ENCODE data around the gene PPP6R3.
"Not testable (repeated sequence)": the region's sequence is repeated elsewhere in the genome, so short reads cannot be mapped to it uniquely, and the experiment has no call there.

Gene PPP6R3

GRCh38 chr11:68457216-68457897 lies 3.2 kb upstream of the PPP6R3 start:
- Histone ChIP-seq H3K4me1 (ENCODE audit: control insufficient read depth, insufficient read depth, low read length, poor library complexity, severe bottlenecking) (peaks cover 8% of the 10 kb centered on the region), H3K27me3 (replicated peaks; ENCODE audit: control insufficient read depth, insufficient read depth, low read length, poor library complexity, severe bottlenecking) (no peaks in the 10 kb centered on the region), H3K4me3 (ENCODE audit: insufficient read depth, low read depth, low read length, poor library complexity, severe bottlenecking) (no peak overlapping the region), H3K9me3 (ENCODE audit: control insufficient read depth, low read length) (no peaks in the 10 kb centered on the region), H3K27ac (ENCODE audit: insufficient read depth, low read length, poor library complexity, severe bottlenecking) (no peak overlapping the region), H3K36me3 (ENCODE audit: control insufficient read depth, insufficient read depth, low read length) (no peaks in the 10 kb centered on the region)
- DNase-seq: no peak

GRCh38 chr11:68457898-68458249 lies 2.7 kb upstream of the PPP6R3 start:
- Histone ChIP-seq H3K9me3 (ENCODE audit: control insufficient read depth, low read length) (no peaks in the 10 kb centered on the region), H3K4me3 (ENCODE audit: insufficient read depth, low read depth, low read length, poor library complexity, severe bottlenecking) (no peak overlapping the region), H3K27ac (ENCODE audit: insufficient read depth, low read length, poor library complexity, severe bottlenecking) (no peak overlapping the region)

GRCh38 chr11:68458340-68458739 lies 2.2 kb upstream of the PPP6R3 start:
- H3K4me3 ChIP-seq (ENCODE audit: insufficient read depth, low read depth, low read length, poor library complexity, severe bottlenecking); DNase-seq; H3K36me3 ChIP-seq (ENCODE audit: control insufficient read depth, insufficient read depth, low read length); H3K27ac ChIP-seq (ENCODE audit: insufficient read depth, low read length, poor library complexity, severe bottlenecking); H3K4me1 ChIP-seq (ENCODE audit: control insufficient read depth, insufficient read depth, low read length, poor library complexity, severe bottlenecking); H3K27me3 ChIP-seq (replicated peaks; ENCODE audit: control insufficient read depth, insufficient read depth, low read length, poor library complexity, severe bottlenecking); H3K9me3 ChIP-seq (ENCODE audit: control insufficient read depth, low read length): not testable (repeated sequence)

More at GRCh38 chr11:68457898-68458249, 2.7 kb upstream of the PPP6R3 start:
- Histone ChIP-seq H3K4me1 (ENCODE audit: control insufficient read depth, insufficient read depth, low read length, poor library complexity, severe bottlenecking) (peaks cover 8% of the 10 kb centered on the region), H3K27me3 (replicated peaks; ENCODE audit: control insufficient read depth, insufficient read depth, low read length, poor library complexity, severe bottlenecking) (no peaks in the 10 kb centered on the region), H3K36me3 (ENCODE audit: control insufficient read depth, insufficient read depth, low read length) (no peaks in the 10 kb centered on the region)
- no peak for DNase-seq

- Histone ChIP-seq H3K4me1 (ENCODE audit: control insufficient read depth, insufficient read depth, low read length, poor library complexity, severe bottlenecking) (peaks cover 10% of the 10 kb centered on the region), H3K4me3 (ENCODE audit: insufficient read depth, low read depth, low read length, poor library complexity, severe bottlenecking) (peak overlapping the region; percentile 95), H3K27ac (ENCODE audit: insufficient read depth, low read length, poor library complexity, severe bottlenecking) (peak overlapping the region; percentile 98), H3K27me3 (replicated peaks; ENCODE audit: control insufficient read depth, insufficient read depth, low read length, poor library complexity, severe bottlenecking) (no peaks in the 10 kb centered on the region), H3K36me3 (ENCODE audit: control insufficient read depth, insufficient read depth, low read length) (no peaks in the 10 kb centered on the region), H3K9me3 (ENCODE audit: control insufficient read depth, low read length) (no peaks in the 10 kb centered on the region)
- peak; percentile 92 to 94 (median 92) for DNase-seq
Measured at GRCh38 chr11:68459886-68460740, 439 bp upstream of the PPP6R3 start.

- peaks cover 10% of the 10 kb centered on the region for H3K4me1 ChIP-seq (ENCODE audit: control insufficient read depth, insufficient read depth, low read length, poor library complexity, severe bottlenecking)
- H3K9me3 ChIP-seq (ENCODE audit: control insufficient read depth, low read length): no peaks in the 10 kb centered on the region
- no peaks in the 10 kb centered on the region for H3K27me3 ChIP-seq (replicated peaks; ENCODE audit: control insufficient read depth, insufficient read depth, low read length, poor library complexity, severe bottlenecking)
- H3K27ac ChIP-seq (ENCODE audit: insufficient read depth, low read length, poor library complexity, severe bottlenecking): peak overlapping the region; percentile 98
- peak overlapping the region; percentile 69 for H3K4me3 ChIP-seq (ENCODE audit: insufficient read depth, low read depth, low read length, poor library complexity, severe bottlenecking)
- no peaks in the 10 kb centered on the region for H3K36me3 ChIP-seq (ENCODE audit: control insufficient read depth, insufficient read depth, low read length)
- no peak for DNase-seq
Measured at GRCh38 chr11:68461575-68461917, 994 bp downstream of the PPP6R3 start.

- no peaks in the 10 kb centered on the region for H3K36me3 ChIP-seq (ENCODE audit: control insufficient read depth, insufficient read depth, low read length)
- H3K27ac ChIP-seq (ENCODE audit: insufficient read depth, low read length, poor library complexity, severe bottlenecking): no peak overlapping the region
- no peaks in the 10 kb centered on the region for H3K9me3 ChIP-seq (ENCODE audit: control insufficient read depth, low read length)
- peaks cover 18% of the 10 kb centered on the region for H3K4me1 ChIP-seq (ENCODE audit: control insufficient read depth, insufficient read depth, low read length, poor library complexity, severe bottlenecking)
- DNase-seq: no peak
- H3K27me3 ChIP-seq (replicated peaks; ENCODE audit: control insufficient read depth, insufficient read depth, low read length, poor library complexity, severe bottlenecking): no peaks in the 10 kb centered on the region
- no peak overlapping the region for H3K4me3 ChIP-seq (ENCODE audit: insufficient read depth, low read depth, low read length, poor library complexity, severe bottlenecking)
Measured at GRCh38 chr11:68463714-68464113, 3.2 kb downstream of the PPP6R3 start.

- Histone ChIP-seq H3K36me3 (ENCODE audit: control insufficient read depth, insufficient read depth, low read length) (no peaks in the 10 kb centered on the region), H3K27ac (ENCODE audit: insufficient read depth, low read length, poor library complexity, severe bottlenecking) (no peak overlapping the region), H3K9me3 (ENCODE audit: control insufficient read depth, low read length) (no peaks in the 10 kb centered on the region), H3K4me1 (ENCODE audit: control insufficient read depth, insufficient read depth, low read length, poor library complexity, severe bottlenecking) (peaks cover 41% of the 10 kb centered on the region), H3K27me3 (replicated peaks; ENCODE audit: control insufficient read depth, insufficient read depth, low read length, poor library complexity, severe bottlenecking) (no peaks in the 10 kb centered on the region), H3K4me3 (ENCODE audit: insufficient read depth, low read depth, low read length, poor library complexity, severe bottlenecking) (no peak overlapping the region)
- no peak for DNase-seq
Measured at GRCh38 chr11:68467201-68467834, 6.8 kb downstream of the PPP6R3 start.

- no peak overlapping the region for H3K27ac ChIP-seq (ENCODE audit: insufficient read depth, low read length, poor library complexity, severe bottlenecking)
- no peak for DNase-seq
- no peaks in the 10 kb centered on the region for H3K9me3 ChIP-seq (ENCODE audit: control insufficient read depth, low read length)
- no peak overlapping the region for H3K4me3 ChIP-seq (ENCODE audit: insufficient read depth, low read depth, low read length, poor library complexity, severe bottlenecking)
- no peaks in the 10 kb centered on the region for H3K27me3 ChIP-seq (replicated peaks; ENCODE audit: control insufficient read depth, insufficient read depth, low read length, poor library complexity, severe bottlenecking)
- H3K36me3 ChIP-seq (ENCODE audit: control insufficient read depth, insufficient read depth, low read length): no peaks in the 10 kb centered on the region
- peaks cover 41% of the 10 kb centered on the region for H3K4me1 ChIP-seq (ENCODE audit: control insufficient read depth, insufficient read depth, low read length, poor library complexity, severe bottlenecking)
Measured at GRCh38 chr11:68468217-68468828, 7.8 kb downstream of the PPP6R3 start.

- Histone ChIP-seq H3K4me3 (ENCODE audit: insufficient read depth, low read depth, low read length, poor library complexity, severe bottlenecking) (no peak overlapping the region), H3K9me3 (ENCODE audit: control insufficient read depth, low read length) (no peaks in the 10 kb centered on the region), H3K36me3 (ENCODE audit: control insufficient read depth, insufficient read depth, low read length) (no peaks in the 10 kb centered on the region), H3K27me3 (replicated peaks; ENCODE audit: control insufficient read depth, insufficient read depth, low read length, poor library complexity, severe bottlenecking) (no peaks in the 10 kb centered on the region), H3K4me1 (ENCODE audit: control insufficient read depth, insufficient read depth, low read length, poor library complexity, severe bottlenecking) (peaks cover 40% of the 10 kb centered on the region), H3K27ac (ENCODE audit: insufficient read depth, low read length, poor library complexity, severe bottlenecking) (no peak overlapping the region)
- no peak for DNase-seq
Measured at GRCh38 chr11:68469122-68469521, 8.6 kb downstream of the PPP6R3 start.
